HG03280 (cell line): Measurements from ENCODE around the gene MIEF1.

ENCODE experiments used
- ATAC-seq: cut with Tn5 transposase; IDR thresholded peaks from one replicate; pipeline ENCODE4 v1.9.1; 2021; ENCODE audit warnings: mild to moderate bottlenecking, moderate library complexity; ENCODE audit not compliant: unreplicated experiment

Gene MIEF1

DNA sequence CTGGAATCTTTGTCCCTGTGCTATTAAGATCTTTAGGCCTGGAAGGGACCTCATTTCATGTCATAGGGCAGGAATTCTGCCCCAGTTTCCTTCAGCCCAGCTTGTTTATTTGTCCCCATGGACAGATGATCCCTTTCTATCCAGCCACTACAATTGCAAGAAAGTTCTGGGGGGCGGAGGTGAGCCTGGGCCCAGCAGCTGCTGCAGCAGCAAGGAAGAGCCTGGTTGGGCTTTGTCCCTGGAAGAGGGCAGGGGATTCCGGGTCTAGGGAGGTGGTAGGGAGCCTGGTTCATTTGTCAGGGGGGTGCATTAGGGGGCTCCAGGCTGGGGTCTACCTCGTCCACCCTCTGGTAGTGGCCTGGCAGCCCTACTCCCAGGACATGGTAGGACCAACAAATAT, 52.1 kb downstream of the MIEF1 start:
- no peak for ATAC-seq

DNA sequence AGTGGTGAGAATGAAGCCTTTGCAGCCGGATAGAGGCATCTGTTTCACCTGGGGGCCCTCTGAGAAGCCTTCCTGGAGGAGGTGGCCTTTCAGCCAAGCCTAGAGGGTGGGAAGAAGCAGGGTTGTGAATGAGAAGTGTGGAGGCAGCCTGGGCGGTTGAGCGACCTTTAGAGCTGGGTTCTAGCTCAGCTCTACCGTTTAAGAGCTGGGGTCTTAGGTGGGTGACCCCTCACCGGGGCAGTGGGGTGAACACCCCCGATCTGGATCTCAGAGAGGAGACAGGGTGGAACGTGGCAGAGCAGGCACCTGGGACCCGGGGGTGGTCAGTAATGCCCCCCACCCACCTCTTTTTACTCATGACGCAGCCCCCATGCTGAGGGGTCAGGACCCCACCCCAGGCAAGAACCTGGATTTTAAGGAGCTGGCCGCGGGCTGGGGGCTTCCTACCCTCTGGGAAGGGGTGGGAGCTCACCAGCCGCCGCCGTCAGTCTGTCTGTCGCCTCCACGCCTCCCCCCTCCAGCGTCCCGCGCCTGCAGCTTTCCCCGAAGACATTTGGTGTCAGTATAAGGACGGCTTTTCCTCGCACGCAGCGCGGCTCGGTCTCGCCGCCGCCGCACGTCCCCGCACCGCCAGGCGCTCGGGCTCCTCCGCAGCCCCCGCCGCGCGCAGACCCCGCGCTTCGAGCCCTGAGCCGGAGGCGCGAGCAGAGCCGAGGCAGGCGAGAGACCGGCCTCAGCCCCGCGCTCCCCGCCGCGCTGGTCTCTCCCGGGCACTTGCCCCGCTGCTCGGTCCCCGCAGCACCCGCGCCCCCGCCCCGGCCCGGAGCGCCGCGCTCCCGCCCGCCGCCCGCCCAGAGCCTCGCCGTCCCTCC, 55.1 kb downstream of the MIEF1 start:
- no peak for ATAC-seq

DNA sequence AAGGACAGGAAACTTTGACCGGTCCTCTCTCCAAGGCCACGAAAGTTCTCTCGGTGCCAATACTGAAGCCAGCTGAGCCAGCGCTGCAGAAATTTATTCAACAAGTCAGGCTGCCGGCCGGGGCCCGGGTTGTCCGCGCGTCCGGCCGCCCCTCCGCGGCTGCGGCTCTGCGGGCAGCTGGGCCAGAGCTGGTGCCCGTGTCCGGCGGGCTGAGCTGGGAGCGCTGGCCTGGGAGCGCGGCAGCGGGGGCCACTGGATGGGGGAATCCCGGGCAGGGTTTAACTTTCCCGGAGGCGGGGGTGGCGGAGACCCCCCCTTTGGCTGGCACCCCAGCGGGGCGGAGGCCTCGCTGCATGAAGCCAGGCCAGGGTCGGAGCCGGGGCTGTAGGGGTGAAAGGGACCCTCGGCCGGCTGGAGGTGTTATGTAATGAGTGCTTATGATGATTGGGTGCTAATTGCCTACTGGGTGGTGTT, 56.2 kb downstream of the MIEF1 start:
- ATAC-seq, result no peak

GRCh38 chr22:39558950-39559349, 56.9 kb downstream of the MIEF1 start:
- no peak for ATAC-seq

DNA sequence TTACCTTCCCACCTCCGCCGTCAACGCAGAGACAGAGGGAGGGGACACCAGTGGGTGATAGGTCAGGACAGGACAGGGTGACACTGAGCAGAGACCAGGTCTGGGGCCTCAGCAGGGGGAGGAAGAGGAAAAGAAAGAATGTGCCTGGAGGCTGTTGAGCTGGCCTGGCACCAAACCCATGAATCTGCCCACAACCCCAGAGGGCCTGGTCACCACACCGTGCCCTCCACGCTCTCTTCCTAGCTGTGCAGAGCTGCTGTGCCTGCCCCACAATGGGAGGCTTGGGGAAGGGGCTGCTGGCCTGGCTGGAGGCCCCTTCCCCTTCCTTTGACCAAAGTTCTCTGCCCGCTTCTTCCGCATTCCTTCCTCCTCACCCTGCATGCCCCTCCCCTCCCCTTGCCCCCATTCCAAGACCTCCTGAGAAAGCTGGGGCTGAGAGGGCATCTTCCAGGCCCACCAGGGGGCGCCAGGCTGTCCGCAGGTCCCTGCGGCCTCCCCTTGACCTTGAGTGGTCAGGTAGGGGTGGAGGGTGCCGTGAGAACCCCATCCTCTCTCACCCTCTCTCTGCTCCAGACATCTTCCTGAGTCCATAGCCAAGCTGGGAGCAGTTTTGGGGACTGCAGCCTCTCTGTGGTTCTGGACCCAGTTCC, 57.5 kb downstream of the MIEF1 start:
- no peak for ATAC-seq

GRCh38 chr22:39560127-39560526, 58.0 kb downstream of the MIEF1 start:
- no peak for ATAC-seq

GRCh38 chr22:39562839-39563489, 60.9 kb downstream of the MIEF1 start:
- ATAC-seq, result no peak

GRCh38 chr22:39563571-39564428, 61.7 kb downstream of the MIEF1 start:
- no peak for ATAC-seq

DNA sequence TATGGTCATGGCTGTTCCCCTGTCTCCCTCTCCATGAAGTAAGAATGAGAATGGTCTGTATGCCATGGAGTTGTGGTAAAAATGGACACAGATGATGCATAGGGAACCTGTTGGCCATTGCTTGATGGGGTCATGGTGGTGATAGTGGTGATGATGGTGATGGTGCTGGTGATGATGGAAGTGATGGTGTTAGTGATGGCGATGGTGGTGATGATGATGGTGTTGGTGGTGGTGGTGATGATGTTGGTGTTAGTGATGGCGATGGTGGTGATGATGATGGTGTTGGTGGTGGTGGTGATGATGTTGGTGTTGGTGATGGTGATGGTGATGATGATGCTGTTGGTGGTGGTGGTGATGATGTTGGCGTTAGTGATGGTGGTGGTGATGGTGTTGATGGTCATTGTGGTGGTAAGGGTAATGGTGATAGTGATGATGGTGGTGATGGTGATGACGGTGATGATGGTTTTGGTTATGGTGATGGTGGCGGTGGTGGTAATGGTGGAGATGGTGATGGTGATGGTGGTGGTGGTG, 63.4 kb downstream of the MIEF1 start:
- no peak for ATAC-seq

GRCh38 chr22:39567135-39567946, 65.3 kb downstream of the MIEF1 start:
- no peak for ATAC-seq
